ENCODE results near the gene HSPA9. TPM values are rescaled to one million over a fixed set of nuclear protein-coding genes. Genes with fewer than 3 reads are reported as not detected.

HSPA9 gene
- 365 TPM for polyA plus RNA-seq (2012; ENCODE audit: insufficient read depth, insufficient read length)

- DNase-seq (ENCODE audit: low read depth, low spot score), result peak; percentile 99
- peak within 1 kb of the TSS; percentile 70 for H3K4me3 ChIP-seq (ENCODE audit: low read length)
Measured at GRCh38 chr5:138575194-138576015, at the start of gene HSPA9. HSPA9 (minus strand) TSS chr5:138575401; CDS start chr5:138575318, 83 bp downstream.

GRCh38 chr5:138623053-138623452, 47.9 kb upstream of the HSPA9 start:
- DNase-seq (ENCODE audit: low read depth, low spot score), result no peak
- no peak overlapping the region for H3K4me3 ChIP-seq (ENCODE audit: low read length)

GRCh38 chr5:138622051-138622450, 46.9 kb upstream of the HSPA9 start:
- H3K4me3 ChIP-seq (ENCODE audit: low read length), result no peak overlapping the region
- DNase-seq (ENCODE audit: low read depth, low spot score), result no peak

GRCh38 chr5:138620663-138621224, 45.5 kb upstream of the HSPA9 start:
- H3K4me3 ChIP-seq (ENCODE audit: low read length), result no peak overlapping the region
- DNase-seq (ENCODE audit: low read depth, low spot score), result no peak

GRCh38 chr5:138616508-138616907, 41.3 kb upstream of the HSPA9 start:
- H3K4me3 ChIP-seq (ENCODE audit: low read length), result no peak overlapping the region
- no peak for DNase-seq (ENCODE audit: low read depth, low spot score)

GRCh38 chr5:138615461-138615860, 40.3 kb upstream of the HSPA9 start:
- no peak for DNase-seq (ENCODE audit: low read depth, low spot score)
- no peak overlapping the region for H3K4me3 ChIP-seq (ENCODE audit: low read length)

- DNase-seq (ENCODE audit: low read depth, low spot score), result no peak
- H3K4me3 ChIP-seq (ENCODE audit: low read length), result no peak overlapping the region
Measured at GRCh38 chr5:138611678-138612218, 36.5 kb upstream of the HSPA9 start.

GRCh38 chr5:138610918-138611677, 35.9 kb upstream of the HSPA9 start:
- no peak for DNase-seq (ENCODE audit: low read depth, low spot score)
- peak overlapping the region; percentile 8 for H3K4me3 ChIP-seq (ENCODE audit: low read length)

- no peak for DNase-seq (ENCODE audit: low read depth, low spot score)
- no peak overlapping the region for H3K4me3 ChIP-seq (ENCODE audit: low read length)
Measured at GRCh38 chr5:138610415-138610917, 35.3 kb upstream of the HSPA9 start.

GRCh38 chr5:138606378-138607064, 31.3 kb upstream of the HSPA9 start:
- no peak overlapping the region for H3K4me3 ChIP-seq (ENCODE audit: low read length)
- no peak for DNase-seq (ENCODE audit: low read depth, low spot score)

GRCh38 chr5:138605254-138605972, 30.2 kb upstream of the HSPA9 start:
- no peak for DNase-seq (ENCODE audit: low read depth, low spot score)
- H3K4me3 ChIP-seq (ENCODE audit: low read length), result no peak overlapping the region

GRCh38 chr5:138604176-138604785, 29.1 kb upstream of the HSPA9 start:
- H3K4me3 ChIP-seq (ENCODE audit: low read length), result no peak overlapping the region
- DNase-seq (ENCODE audit: low read depth, low spot score), result no peak

GRCh38 chr5:138603249-138603920, 28.2 kb upstream of the HSPA9 start:
- no peak for DNase-seq (ENCODE audit: low read depth, low spot score)
- no peak overlapping the region for H3K4me3 ChIP-seq (ENCODE audit: low read length)

GRCh38 chr5:138602371-138603000, 27.3 kb upstream of the HSPA9 start:
- H3K4me3 ChIP-seq (ENCODE audit: low read length), result no peak overlapping the region
- no peak for DNase-seq (ENCODE audit: low read depth, low spot score)

- no peak for DNase-seq (ENCODE audit: low read depth, low spot score)
- no peak overlapping the region for H3K4me3 ChIP-seq (ENCODE audit: low read length)
Measured at GRCh38 chr5:138601444-138601843, 26.2 kb upstream of the HSPA9 start.

- DNase-seq (ENCODE audit: low read depth, low spot score), result no peak
- H3K4me3 ChIP-seq (ENCODE audit: low read length), result no peak overlapping the region
Measured at GRCh38 chr5:138600446-138600845, 25.2 kb upstream of the HSPA9 start.
